Uterus (tissue), 2 donors: ENCODE data around the gene ICE1.

Source experiments
- POLR2A ChIP-seq, 2 donors: fragments of 450-650 bp; IDR thresholded peaks; one replicate each; pipeline ENCODE4 v1.6.1; 2016; ENCODE audit warnings: antibody characterized with exemption in 2 of 2, mild to moderate bottlenecking in 1 of 2, moderate library complexity in 1 of 2
- TF ChIP-seq, protein P1 (sequence below), 4 experiments: fragments of 200-600 bp in 2 of 4; fragments of 450-650 bp in 2 of 4; sonication (generic) in 2 of 4; IDR thresholded peaks; one replicate each; pipeline ENCODE4 v1.5.1; 2016 to 2019; ENCODE audit warnings: antibody characterized with exemption in 4 of 4, mild to moderate bottlenecking in 2 of 4, moderate library complexity in 1 of 4

- TF ChIP-seq, protein P1, sequence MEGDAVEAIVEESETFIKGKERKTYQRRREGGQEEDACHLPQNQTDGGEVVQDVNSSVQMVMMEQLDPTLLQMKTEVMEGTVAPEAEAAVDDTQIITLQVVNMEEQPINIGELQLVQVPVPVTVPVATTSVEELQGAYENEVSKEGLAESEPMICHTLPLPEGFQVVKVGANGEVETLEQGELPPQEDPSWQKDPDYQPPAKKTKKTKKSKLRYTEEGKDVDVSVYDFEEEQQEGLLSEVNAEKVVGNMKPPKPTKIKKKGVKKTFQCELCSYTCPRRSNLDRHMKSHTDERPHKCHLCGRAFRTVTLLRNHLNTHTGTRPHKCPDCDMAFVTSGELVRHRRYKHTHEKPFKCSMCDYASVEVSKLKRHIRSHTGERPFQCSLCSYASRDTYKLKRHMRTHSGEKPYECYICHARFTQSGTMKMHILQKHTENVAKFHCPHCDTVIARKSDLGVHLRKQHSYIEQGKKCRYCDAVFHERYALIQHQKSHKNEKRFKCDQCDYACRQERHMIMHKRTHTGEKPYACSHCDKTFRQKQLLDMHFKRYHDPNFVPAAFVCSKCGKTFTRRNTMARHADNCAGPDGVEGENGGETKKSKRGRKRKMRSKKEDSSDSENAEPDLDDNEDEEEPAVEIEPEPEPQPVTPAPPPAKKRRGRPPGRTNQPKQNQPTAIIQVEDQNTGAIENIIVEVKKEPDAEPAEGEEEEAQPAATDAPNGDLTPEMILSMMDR (IDR thresholded peaks at IDR 0.05): no peak
- no peak for TF ChIP-seq POLR2A (IDR thresholded peaks at IDR 0.05)
Measured at GRCh38 chr5:5398071-5398470, 24.4 kb upstream of the ICE1 start.
